ENCODE results near the gene ABCA4. TPM values are rescaled to one million over a fixed set of nuclear protein-coding genes. Genes with fewer than 3 reads are reported as not detected.

ABCA4 gene
- total and polyA plus RNA-seq, 8 donors, result 0.08 to 1.2 (median 0.37) TPM; not detected in 5

- TF ChIP-seq POLR2A (IDR thresholded peaks at IDR 0.05) (no peak), CTCF (IDR thresholded peaks at IDR 0.05) (no peak), POLR2AphosphoS5 (IDR thresholded peaks at IDR 0.05) (no peak), EP300 (IDR thresholded peaks at IDR 0.05) (no peak)
- H3K36me3 ChIP-seq, result no peaks in the 10 kb centered on the region
- H3K4me1 ChIP-seq, result no peaks in the 10 kb centered on the region
- DNase-seq, result no peak
- intact Hi-C loops (cut with DNase I; ENCODE audit: low total_unique reads), result no loop called here
- no peak overlapping the region for H3K4me3 ChIP-seq
- peaks cover 0 to 5% (median 0%) of the 10 kb centered on the region in 3 donors for H3K27me3 ChIP-seq
- H3K27ac ChIP-seq, result no peak overlapping the region
- no peaks in the 10 kb centered on the region for H3K9me3 ChIP-seq
These were observed 36.9 kb downstream of the ABCA4 start for GRCh38 chr1:94084085-94084484.

GRCh38 chr1:94083681-94084080 is 37.3 kb downstream of the ABCA4 start:
- no peak overlapping the region for H3K27ac ChIP-seq

GRCh38 chr1:94081566-94082344 is 39.2 kb downstream of the ABCA4 start:
- no peaks in the 10 kb centered on the region for H3K9me3 ChIP-seq
- no peaks in the 10 kb centered on the region for H3K4me1 ChIP-seq
- no peak overlapping the region for H3K4me3 ChIP-seq
- no peak for TF ChIP-seq POLR2AphosphoS5 (IDR thresholded peaks at IDR 0.05)
- no peak for TF ChIP-seq CTCF (IDR thresholded peaks at IDR 0.05)
- TF ChIP-seq EP300 (IDR thresholded peaks at IDR 0.05), result no peak
- intact Hi-C loops (cut with DNase I; ENCODE audit: low total_unique reads), result no loop called here
- H3K36me3 ChIP-seq, result no peaks in the 10 kb centered on the region
- no peak overlapping the region for H3K27ac ChIP-seq
- 81 to 93% (median 88%) methylated on average over 7 of the region's 7 CpGs for WGBS, 5 donors
- no peak for DNase-seq
- no peaks in the 10 kb centered on the region for H3K27me3 ChIP-seq

More at GRCh38 chr1:94083681-94084080, 37.3 kb downstream of the ABCA4 start:
- TF ChIP-seq POLR2AphosphoS5 (IDR thresholded peaks at IDR 0.05), result no peak
- no peak for TF ChIP-seq CTCF (IDR thresholded peaks at IDR 0.05)
- TF ChIP-seq EP300 (IDR thresholded peaks at IDR 0.05), result no peak
- no peak for TF ChIP-seq POLR2A (IDR thresholded peaks at IDR 0.05)
- 37 to 47% (median 40%) methylated on average over 4 of the region's 4 CpGs for WGBS, 5 donors
- intact Hi-C loops (cut with DNase I; ENCODE audit: low total_unique reads), result no loop called here
- H3K27me3 ChIP-seq, result peaks cover 0 to 5% (median 0%) of the 10 kb centered on the region in 3 donors
- DNase-seq, result no peak
- H3K9me3 ChIP-seq, result no peaks in the 10 kb centered on the region
- no peak overlapping the region for H3K4me3 ChIP-seq
- no peaks in the 10 kb centered on the region for H3K4me1 ChIP-seq
- no peaks in the 10 kb centered on the region for H3K36me3 ChIP-seq

- H3K9me3 ChIP-seq, result no peaks in the 10 kb centered on the region
- WGBS, 5 donors, result 69 to 81% (median 75%) methylated on average over 3 of the region's 3 CpGs
- DNase-seq, result no peak
- no peak overlapping the region for H3K4me3 ChIP-seq
- H3K27ac ChIP-seq, result no peak overlapping the region
- no peaks in the 10 kb centered on the region for H3K36me3 ChIP-seq
- TF ChIP-seq EP300 (IDR thresholded peaks at IDR 0.05) (no peak), CTCF (IDR thresholded peaks at IDR 0.05) (no peak), POLR2AphosphoS5 (IDR thresholded peaks at IDR 0.05) (no peak), POLR2A (IDR thresholded peaks at IDR 0.05) (no peak)
- H3K27me3 ChIP-seq, result no peaks in the 10 kb centered on the region
- intact Hi-C loops (cut with DNase I; ENCODE audit: low total_unique reads), result loop anchor here (10.0 kb wide), 1 partner anchor 155 kb away; the partner anchor contains the start of gene ARHGAP29
- no peaks in the 10 kb centered on the region for H3K4me1 ChIP-seq
These were observed 41.0 kb downstream of the ABCA4 start for GRCh38 chr1:94079989-94080388.

All from stomach (tissue), 9 donors.